GM12875 (cell line): ENCODE measurements around the gene TPRN.

Source experiments
- H3K4me3 ChIP-seq: one replicate; pipeline ENCODE4 v1.5.1; 2011; ENCODE audit warnings: low read depth, low read length, control low read depth
- CTCF ChIP-seq: IDR thresholded peaks from 2 replicates; pipeline ENCODE4 v1.5.1; 2011; ENCODE audit warnings: low read depth, mild to moderate bottlenecking, control low read depth, inconsistent platforms, low read length, moderate library complexity, borderline replicate concordance; ENCODE audit not compliant: insufficient read depth

TPRN gene, protein sequence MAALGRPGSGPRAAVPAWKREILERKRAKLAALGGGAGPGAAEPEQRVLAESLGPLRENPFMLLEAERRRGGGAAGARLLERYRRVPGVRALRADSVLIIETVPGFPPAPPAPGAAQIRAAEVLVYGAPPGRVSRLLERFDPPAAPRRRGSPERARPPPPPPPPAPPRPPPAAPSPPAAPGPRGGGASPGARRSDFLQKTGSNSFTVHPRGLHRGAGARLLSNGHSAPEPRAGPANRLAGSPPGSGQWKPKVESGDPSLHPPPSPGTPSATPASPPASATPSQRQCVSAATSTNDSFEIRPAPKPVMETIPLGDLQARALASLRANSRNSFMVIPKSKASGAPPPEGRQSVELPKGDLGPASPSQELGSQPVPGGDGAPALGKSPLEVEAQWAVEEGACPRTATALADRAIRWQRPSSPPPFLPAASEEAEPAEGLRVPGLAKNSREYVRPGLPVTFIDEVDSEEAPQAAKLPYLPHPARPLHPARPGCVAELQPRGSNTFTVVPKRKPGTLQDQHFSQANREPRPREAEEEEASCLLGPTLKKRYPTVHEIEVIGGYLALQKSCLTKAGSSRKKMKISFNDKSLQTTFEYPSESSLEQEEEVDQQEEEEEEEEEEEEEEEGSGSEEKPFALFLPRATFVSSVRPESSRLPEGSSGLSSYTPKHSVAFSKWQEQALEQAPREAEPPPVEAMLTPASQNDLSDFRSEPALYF

GRCh38 chr9:137200311-137201204 lies at the start of gene TPRN:
Gene TPRN, minus strand, starts transcription at chr9:137200741. Its CDS starts 30 bp downstream, at chr9:137200711.
- H3K4me3 ChIP-seq: peak within 1 kb of the TSS; percentile 65
- TF ChIP-seq CTCF: no peak

DNA sequence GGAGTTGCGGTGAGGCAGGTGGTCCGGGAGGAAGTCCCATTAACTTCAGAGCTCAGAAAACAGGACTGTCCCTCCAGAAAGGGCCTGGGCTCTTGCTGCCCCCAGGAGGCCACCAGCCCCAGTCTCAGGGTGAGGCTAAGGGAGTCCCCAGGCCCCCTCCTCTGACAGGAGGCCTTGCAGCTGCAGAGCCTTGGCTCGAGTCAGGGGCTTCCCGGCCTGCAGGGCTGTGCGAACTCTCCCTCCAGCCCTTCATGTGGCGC lies 47.3 kb upstream of the TPRN start:
- no peak overlapping the region for H3K4me3 ChIP-seq
- no peak for TF ChIP-seq CTCF

- no peak overlapping the region for H3K4me3 ChIP-seq
- no peak for TF ChIP-seq CTCF
Observed at GRCh38 chr9:137247135-137247915, 46.8 kb upstream of the TPRN start.

DNA sequence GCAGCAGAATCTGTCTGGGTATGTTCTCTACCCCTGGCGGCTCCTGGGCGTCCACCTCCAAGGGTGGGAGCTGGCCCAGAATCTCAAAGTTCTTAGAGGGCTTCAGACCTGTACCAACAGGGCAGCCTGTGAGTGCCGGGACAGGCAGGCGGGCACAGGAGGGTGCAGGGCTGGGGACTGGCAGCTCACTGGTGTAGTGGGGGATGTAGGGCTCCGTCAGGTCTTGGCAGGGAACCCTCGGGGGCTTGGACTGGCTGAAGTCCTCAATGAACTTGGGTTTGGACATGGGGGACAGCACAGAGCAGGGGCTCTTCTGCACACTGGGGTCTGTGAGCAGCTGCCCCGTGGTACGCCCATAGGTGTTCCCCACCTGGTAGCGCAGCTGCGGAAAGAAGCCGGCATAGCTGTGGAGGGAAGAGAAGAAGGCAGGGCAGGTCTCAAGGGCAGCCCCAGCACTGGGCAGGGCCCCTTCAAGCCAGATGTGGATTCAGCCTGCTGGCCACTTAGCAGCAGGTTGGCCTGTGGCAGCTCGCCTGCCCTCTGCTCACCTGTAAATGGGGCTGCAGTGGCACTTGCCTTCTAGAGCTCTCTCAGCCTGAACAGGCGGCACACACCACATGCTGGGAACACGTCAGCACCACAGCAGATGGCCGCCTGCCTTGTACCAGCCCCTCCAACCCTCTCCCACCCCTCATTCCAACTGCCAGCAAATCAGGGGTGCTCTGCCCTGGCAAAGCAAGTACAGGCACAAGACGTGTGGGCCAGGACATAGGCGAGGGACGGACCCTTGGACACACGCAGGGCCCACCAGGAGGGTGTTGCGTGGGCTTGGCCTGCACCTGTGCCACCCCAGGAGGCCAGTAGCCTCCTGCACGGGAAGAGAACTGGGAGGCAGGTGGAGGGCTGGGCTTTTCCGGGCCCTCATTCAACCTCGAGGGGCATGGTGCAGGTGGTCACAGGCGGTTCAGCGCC lies 45.2 kb upstream of the TPRN start:
- no peak overlapping the region for H3K4me3 ChIP-seq
- no peak for TF ChIP-seq CTCF

DNA sequence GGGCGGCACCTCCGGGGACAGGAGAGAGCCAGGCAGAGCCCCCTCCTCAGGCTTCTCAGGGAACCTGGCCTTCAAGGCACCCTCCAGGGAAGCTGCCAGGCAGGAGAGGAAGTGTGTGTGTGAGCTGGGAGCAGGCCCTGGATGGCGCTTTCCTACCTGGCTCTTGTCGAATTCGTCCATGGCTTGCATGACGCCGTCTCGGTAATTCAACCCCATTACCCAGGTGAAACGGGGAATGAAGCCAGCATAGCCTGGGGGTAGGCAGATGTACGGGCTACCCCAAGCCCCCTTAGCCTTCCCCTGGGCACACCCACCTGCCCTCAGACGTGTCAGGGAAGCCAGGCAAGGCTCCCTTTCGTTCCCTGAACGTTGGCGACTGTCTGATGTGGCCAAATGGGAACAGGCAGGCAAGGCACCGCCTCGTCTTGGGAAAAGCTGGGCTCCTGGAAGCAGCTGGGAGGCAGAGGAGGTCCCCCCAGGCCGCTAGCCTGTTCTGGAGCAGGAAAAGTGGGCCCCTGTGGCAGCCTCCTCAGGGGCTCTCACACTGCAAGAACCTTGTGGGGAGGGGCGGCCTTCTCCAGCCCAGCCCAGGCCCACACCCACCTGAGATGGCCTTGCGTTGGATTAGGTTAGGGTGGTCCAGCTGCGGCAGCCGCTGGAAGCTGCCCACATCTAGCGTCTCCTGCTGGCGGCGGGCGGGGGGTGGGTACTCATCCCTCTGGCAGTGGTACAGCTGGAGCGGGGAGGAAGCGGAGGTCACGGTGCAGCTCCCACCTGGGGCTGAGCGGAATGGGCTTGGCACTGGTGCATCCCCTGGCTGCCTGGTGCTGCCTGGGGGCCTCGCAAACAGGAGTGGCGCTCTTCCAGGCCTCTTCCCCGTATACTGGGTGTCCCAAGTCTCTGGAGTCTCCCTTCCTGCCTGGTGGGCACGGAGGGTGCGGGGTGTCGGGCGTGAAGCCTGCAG lies 44.2 kb upstream of the TPRN start:
- no peak for TF ChIP-seq CTCF
- H3K4me3 ChIP-seq: no peak overlapping the region
